HG02870 (cell line): ENCODE results near the gene RMC1.
A peak's percentile ranks its signal among the peaks of the same experiment; 100 is the strongest.
"Not testable (repeated sequence)": the region's sequence is repeated elsewhere in the genome, so short reads cannot be mapped to it uniquely, and the experiment has no call there.

Source experiments
- ATAC-seq: cut with Tn5 transposase; IDR thresholded peaks from one replicate; pipeline ENCODE4 v1.9.1; 2021; ENCODE audit warnings: mild to moderate bottlenecking, moderate library complexity; ENCODE audit not compliant: unreplicated experiment

RMC1 gene

GRCh38 chr18:23556145-23556780 lies 53.0 kb downstream of the RMC1 start:
- no peak for ATAC-seq

GRCh38 chr18:23557511-23557910 lies 54.2 kb downstream of the RMC1 start:
- ATAC-seq, result not testable (repeated sequence)

GRCh38 chr18:23560186-23560585 lies 56.9 kb downstream of the RMC1 start:
- no peak for ATAC-seq

GRCh38 chr18:23563377-23564043 lies 60.2 kb downstream of the RMC1 start:
- ATAC-seq, result no peak

- no peak for ATAC-seq
These were observed 62.7 kb downstream of the RMC1 start for GRCh38 chr18:23565916-23566547.

GRCh38 chr18:23567671-23568070 lies 64.4 kb downstream of the RMC1 start:
- ATAC-seq, result no peak

- no peak for ATAC-seq
These were observed 65.2 kb downstream of the RMC1 start for GRCh38 chr18:23568281-23569138.

GRCh38 chr18:23569299-23570063 lies 66.2 kb downstream of the RMC1 start:
- no peak for ATAC-seq

GRCh38 chr18:23570912-23571504 lies 67.7 kb downstream of the RMC1 start:
- no peak for ATAC-seq

GRCh38 chr18:23572012-23572411 lies 68.7 kb downstream of the RMC1 start:
- no peak for ATAC-seq

- no peak for ATAC-seq
These were observed 69.3 kb downstream of the RMC1 start for GRCh38 chr18:23572570-23572969.

GRCh38 chr18:23573020-23573419 lies 69.7 kb downstream of the RMC1 start:
- ATAC-seq, result no peak

GRCh38 chr18:23573626-23574431 lies 70.5 kb downstream of the RMC1 start:
- no peak for ATAC-seq

- no peak for ATAC-seq
These were observed 71.4 kb downstream of the RMC1 start for GRCh38 chr18:23574611-23575308.

GRCh38 chr18:23575309-23575651 lies 72.0 kb downstream of the RMC1 start:
- no peak for ATAC-seq

- ATAC-seq, result not testable (repeated sequence)
These were observed 74.2 kb downstream of the RMC1 start for GRCh38 chr18:23577521-23577920.

- peak; percentile 46 for ATAC-seq
These were observed 74.9 kb downstream of the RMC1 start for GRCh38 chr18:23578067-23578701.

GRCh38 chr18:23578891-23579653 lies 75.8 kb downstream of the RMC1 start:
- no peak for ATAC-seq
